OCI-LY3 (cell line): Measurements from ENCODE around the gene OSER1.

Source experiments
- EZH2phosphoT487 ChIP-seq: fragments of 200-600 bp; shearing (Covaris generic); IDR thresholded peaks from 2 replicates; pipeline ENCODE4 v1.6.1; 2018; ENCODE audit warnings: antibody characterized with exemption, mixed run types, low read depth
- TF ChIP-seq, protein P1 (sequence below): fragments of 200-600, 300-600 bp; sonication (generic); IDR thresholded peaks from 2 replicates; pipeline ENCODE4 v1.5.1; 2014; ENCODE audit warnings: antibody characterized with exemption, low read length, low read depth

DNA sequence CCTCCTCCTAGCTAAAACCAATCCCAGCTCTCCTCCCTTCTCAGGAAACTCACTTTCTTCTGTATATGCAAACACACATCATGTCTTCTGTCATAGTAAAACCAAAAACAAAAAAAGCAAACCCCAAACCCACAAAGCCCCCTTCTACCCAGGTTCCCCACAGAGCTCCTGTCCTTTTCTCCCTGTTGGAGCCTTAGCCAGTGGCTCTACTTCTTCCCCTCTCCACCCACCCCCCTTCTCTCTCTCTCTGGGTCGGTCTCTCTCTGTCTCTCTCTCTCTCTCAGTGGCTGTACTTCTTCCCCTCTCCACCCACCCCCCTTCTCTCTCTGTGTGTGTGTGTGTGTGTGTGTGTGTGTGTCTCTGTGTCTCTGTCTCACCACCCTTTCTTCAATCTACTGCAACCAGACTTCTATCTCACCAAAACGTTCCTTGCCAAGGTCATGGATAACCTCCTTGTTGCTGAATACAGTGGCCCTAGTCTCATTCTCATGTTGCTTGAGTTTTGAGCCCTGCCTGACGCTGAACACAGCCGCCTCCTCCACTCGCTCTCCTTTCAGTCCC is 8.7 kb upstream of the OSER1 start:
- TF ChIP-seq, protein P1, sequence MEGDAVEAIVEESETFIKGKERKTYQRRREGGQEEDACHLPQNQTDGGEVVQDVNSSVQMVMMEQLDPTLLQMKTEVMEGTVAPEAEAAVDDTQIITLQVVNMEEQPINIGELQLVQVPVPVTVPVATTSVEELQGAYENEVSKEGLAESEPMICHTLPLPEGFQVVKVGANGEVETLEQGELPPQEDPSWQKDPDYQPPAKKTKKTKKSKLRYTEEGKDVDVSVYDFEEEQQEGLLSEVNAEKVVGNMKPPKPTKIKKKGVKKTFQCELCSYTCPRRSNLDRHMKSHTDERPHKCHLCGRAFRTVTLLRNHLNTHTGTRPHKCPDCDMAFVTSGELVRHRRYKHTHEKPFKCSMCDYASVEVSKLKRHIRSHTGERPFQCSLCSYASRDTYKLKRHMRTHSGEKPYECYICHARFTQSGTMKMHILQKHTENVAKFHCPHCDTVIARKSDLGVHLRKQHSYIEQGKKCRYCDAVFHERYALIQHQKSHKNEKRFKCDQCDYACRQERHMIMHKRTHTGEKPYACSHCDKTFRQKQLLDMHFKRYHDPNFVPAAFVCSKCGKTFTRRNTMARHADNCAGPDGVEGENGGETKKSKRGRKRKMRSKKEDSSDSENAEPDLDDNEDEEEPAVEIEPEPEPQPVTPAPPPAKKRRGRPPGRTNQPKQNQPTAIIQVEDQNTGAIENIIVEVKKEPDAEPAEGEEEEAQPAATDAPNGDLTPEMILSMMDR = no peak
- no peak for TF ChIP-seq EZH2phosphoT487
